K562 (cell line): ENCODE measurements around the gene ACE. TPM values are rescaled to one million over a fixed set of nuclear protein-coding genes. Genes with fewer than 3 reads are reported as not detected.

ENCODE experiments used
- BHLHE40 ChIP-seq: IDR thresholded peaks from 2 replicates; pipeline ENCODE4 v1.6.1; 2011; ENCODE audit warnings: low read length, improper control_type of control experiment
- POLR2A ChIP-seq: fragments of 450-650 bp; conservative IDR thresholded peaks from 2 replicates; pipeline ENCODE4 v1.6.1; 2016
- POLR2G ChIP-seq: fragments of 200-400 bp; formaldehyde crosslinking; IDR thresholded peaks from 2 replicates; pipeline ENCODE4 v1.6.1; 2017; ENCODE audit warnings: low read depth, mild to moderate bottlenecking, antibody characterized with exemption, low read length, moderate library complexity
- REST ChIP-seq, 2 experiments: fragments of 450-650 bp; formaldehyde crosslinking in 1 of 2; IDR thresholded peaks; 2 replicates each; pipeline versions ENCODE4 v1.4.0 to v1.6.1; 2014 to 2020; ENCODE audit warnings: mild to moderate bottlenecking in 2 of 2, borderline replicate concordance in 1 of 2, low read depth in 1 of 2
- SMARCE1 ChIP-seq: fragments of 450-650 bp; IDR thresholded peaks from 2 replicates; pipeline ENCODE4 v1.7.1; 2016; ENCODE audit warnings: mild to moderate bottlenecking
- TAF9B ChIP-seq: fragments of 450-650 bp; IDR thresholded peaks from 2 replicates; pipeline ENCODE4 v1.6.1; 2018; ENCODE audit warnings: mild to moderate bottlenecking; ENCODE audit not compliant: partially characterized antibody
- XRCC5 ChIP-seq: fragments of 200-400 bp; formaldehyde crosslinking; IDR thresholded peaks from 2 replicates; pipeline ENCODE4 v1.6.1; 2017; ENCODE audit warnings: low read depth, mild to moderate bottlenecking, low read length
- ZNF23 ChIP-seq: fragments of 250-450 bp; sonication (Bioruptor Pico); IDR thresholded peaks from 2 replicates; pipeline ENCODE4 v1.4.0; 2020; ENCODE audit warnings: mild to moderate bottlenecking
- ZNF354B ChIP-seq: fragments of 250-450 bp; sonication (Bioruptor Pico); IDR thresholded peaks from 2 replicates; pipeline ENCODE4 v1.4.0; 2020
- polyA plus RNA-seq, 8 experiments: library from polyadenylated mRNA; depleted of rRNA in 4 of 8; stranded (reverse) in 5 of 8; unstranded in 3 of 8; fragments of >200 nt; fragmentation: Nextera tagmentation in 2 of 8; fragmentation: Illumina TruSeq in 1 of 8; extraction: Ambion mirVana in 2 of 8; extraction: Trizol in 1 of 8; gene quantifications; 2 replicates each; pipeline versions ENCODE4 v1.2.1 to v1.2.3, GENCODE V29; 2011 to 2014; ENCODE audit warnings: inconsistent platforms in 1 of 8, missing spikeins in 1 of 8
- total RNA-seq, 7 experiments: library from RNA; depleted of rRNA in 6 of 7; stranded (reverse); fragments of >200 nt in 6 of 7; fragmentation: Illumina TruSeq in 2 of 7; extraction: Trizol in 2 of 7; gene quantifications; 2 replicates each; pipeline versions ENCODE4 v1.2.1 to v1.2.3, GENCODE V29; 2011 to 2021; ENCODE audit warnings: low replicate concordance in 1 of 7

Gene ACE
- total and polyA plus RNA-seq, 9 of the 15 experiments (the other 6 are each of a cell fraction or from before 2014, with no cell fraction given): 0.07 to 2.5 (median 0.47) TPM; not detected in 1

DNA sequence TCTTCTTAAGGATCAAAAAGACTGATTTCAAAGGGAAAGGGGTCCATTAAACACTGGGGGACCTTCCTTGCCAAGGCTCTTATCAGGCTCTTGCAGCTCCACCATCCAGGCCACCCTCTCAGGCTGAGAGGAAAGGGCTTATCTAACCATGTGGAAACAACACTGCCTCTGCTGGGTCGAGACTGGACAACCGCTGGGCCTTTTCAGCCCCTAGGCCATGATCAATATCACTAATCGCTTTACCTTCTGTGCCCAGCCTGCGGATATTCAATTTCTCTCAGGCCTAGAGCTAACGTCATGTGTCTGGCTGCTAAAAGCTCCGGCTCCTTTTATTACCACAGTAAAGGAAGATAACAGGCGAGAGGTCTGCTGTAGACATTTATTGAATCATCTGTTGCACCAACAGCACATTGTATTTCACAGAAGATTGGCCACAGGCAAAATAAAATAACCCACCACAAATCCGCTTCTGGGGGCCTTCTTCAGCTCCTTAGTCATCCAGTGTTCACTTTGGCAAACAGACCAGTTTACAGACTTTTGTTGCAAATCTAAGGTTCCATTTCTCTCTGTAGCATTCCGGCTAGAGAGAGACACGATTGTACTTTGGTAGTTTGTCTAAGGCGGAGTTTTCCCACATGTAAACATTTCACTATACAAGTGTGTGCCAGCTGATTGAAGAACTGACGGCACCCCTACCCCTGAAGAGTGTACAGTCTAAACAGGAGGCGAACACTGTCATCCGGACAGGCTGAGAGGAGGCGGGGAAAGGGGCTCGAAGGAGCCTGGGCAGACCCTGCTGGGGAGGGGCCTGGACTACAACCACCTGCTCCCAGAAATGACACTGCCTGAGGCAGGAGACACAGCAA is 44.7 kb upstream of the ACE start (continued):
- TF ChIP-seq REST (IDR thresholded peaks at IDR 0.05; ENCODE audit: borderline replicate concordance): peak; percentile 7; the same call in 1 of the 2 replicates
- TF ChIP-seq REST (CRISPR knock-in tag; IDR thresholded peaks at IDR 0.05; ENCODE audit: low read depth): peak; percentile 17
- TF ChIP-seq POLR2G: no peak
- no peak for TF ChIP-seq POLR2A
- 0 out of 2 replicates have a peak, but pooled peaks have one; percentile 12 for TF ChIP-seq ZNF354B (CRISPR knock-in tag)
- peak; percentile 96 for TF ChIP-seq SMARCE1
- TF ChIP-seq BHLHE40: peak; percentile 64; the same call in 1 of the 2 replicates
- peak; percentile 37 for TF ChIP-seq TAF9B
- no peak for TF ChIP-seq ZNF23 (CRISPR knock-in tag)
- peak; percentile 70 for TF ChIP-seq XRCC5
